HG02938 (cell line): ENCODE results near the gene TMEM86B.

Experiments used
- ATAC-seq: cut with Tn5 transposase; IDR thresholded peaks from one replicate; pipeline ENCODE4 v1.9.1; 2021; ENCODE audit warnings: mild to moderate bottlenecking, moderate library complexity; ENCODE audit not compliant: unreplicated experiment

The TMEM86B gene

GRCh38 chr19:55257461-55258420 lies 29.2 kb upstream of the TMEM86B start:
- ATAC-seq = no peak

DNA sequence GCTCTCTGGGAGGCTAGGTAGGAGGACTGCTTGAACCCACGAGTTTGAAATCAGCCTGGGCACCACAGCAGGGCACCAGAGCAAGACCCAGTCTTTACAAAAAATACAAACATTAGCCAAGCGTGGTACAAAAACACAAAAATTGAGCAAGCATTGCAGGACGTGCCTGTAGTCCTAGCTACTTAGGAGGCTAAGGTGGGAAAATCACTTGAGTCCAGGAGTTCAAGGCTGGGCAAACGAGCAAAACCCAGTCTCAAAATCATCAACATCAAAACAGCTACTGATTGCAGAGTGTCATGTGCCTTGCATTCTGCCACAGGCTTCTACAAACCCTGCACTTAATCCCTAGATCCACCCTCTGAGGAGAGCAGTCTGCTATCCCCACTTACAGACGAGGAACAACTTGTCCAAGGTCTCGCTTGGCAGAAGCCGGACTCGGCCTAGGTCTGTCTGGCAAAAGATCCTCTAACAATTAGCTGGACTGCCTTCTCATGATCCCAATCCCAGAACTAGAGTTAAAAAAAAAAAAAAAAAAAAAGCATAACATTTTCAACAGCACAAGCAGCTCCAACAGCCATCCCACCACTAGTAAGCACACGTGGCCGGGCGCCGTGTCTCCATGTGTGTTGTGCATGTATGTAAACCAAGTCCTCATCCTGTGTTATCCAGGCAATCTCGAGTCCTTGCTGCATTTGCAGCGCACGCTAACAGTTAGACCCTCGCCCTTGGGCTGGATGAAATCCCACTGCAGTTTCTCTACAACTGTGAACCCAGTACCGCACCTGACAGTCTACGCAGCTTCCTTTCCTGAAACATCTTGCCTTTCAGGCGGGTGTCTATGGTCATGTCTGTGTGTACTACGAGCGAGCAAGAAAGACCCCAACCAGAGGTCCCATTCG lies 28.2 kb upstream of the TMEM86B start:
- ATAC-seq = no peak

DNA sequence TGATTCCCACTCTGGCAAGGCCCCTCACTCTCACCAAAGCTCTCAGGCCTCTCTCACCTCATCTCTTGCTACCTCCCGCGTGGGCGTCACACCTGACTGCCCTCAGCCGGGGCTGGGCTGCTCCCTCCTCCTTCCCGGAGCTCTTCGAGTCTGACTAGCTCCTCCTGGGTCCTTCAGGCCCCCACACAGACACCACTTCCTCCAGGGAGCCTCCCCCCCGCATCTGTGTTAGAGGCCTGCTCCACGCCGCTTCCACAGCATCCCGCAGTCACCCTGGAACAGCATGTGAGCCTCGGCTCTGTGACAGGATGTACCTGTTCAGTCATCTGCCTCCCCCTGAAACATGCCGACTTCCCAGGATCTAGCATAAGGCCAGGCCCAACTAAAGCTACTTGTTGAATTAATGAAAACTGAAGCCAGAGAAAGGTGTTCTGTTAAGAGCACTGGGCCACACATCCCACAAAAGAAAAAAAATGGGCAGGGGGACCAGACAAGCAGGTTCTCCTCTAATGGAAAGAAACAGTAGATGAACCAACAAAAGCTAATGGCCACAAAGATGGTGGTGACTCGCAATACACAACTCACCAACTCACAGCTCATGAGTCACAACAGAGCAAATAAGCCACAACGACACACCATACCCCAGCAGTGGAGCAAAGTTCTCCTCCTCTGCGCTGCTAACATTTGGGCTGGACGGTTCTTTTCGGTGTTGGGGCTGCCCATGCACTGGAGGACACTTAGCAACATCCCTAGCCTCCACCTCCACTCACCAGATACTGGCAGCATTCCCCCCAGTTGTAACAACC lies 27.3 kb upstream of the TMEM86B start:
- no peak for ATAC-seq

- ATAC-seq = no peak
These were observed 26.0 kb upstream of the TMEM86B start for GRCh38 chr19:55254625-55254977.

DNA sequence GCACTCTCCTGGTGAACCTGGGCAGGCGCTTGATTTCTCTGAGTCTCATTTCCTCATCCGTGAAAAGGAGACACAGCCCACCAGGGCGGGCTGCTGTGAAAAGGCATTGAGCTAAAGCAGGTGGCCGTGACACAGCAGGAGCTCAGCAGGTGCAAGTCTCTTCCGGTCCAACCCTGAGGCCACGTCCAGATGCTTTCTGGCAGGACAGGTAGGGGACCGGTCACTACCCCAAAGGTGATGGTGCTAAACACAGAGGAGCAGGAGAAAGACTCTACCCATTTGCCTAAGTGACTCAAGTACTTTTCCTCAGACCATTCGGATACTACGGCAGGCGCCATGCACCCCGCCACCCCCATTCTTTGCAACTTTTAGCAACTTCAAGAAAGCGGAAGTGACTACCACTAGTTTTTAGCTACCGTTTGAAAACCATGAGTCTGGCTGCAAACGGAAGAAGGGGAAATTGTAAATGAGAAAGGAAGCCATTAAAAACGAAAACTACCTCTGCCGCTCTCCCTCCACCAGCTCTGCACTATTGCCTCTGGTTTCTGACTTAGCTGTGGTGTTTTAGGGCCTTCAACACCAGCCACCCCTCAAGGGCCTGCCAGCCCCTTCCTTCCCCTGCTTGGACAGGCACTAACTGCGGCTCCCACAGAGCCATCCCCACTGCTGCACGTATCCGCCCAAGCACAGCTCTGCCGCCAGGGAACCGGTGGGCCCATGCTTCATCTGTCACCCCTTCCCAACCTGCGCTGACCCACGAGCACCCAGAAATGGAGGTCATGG lies 25.5 kb upstream of the TMEM86B start:
- no peak for ATAC-seq

DNA sequence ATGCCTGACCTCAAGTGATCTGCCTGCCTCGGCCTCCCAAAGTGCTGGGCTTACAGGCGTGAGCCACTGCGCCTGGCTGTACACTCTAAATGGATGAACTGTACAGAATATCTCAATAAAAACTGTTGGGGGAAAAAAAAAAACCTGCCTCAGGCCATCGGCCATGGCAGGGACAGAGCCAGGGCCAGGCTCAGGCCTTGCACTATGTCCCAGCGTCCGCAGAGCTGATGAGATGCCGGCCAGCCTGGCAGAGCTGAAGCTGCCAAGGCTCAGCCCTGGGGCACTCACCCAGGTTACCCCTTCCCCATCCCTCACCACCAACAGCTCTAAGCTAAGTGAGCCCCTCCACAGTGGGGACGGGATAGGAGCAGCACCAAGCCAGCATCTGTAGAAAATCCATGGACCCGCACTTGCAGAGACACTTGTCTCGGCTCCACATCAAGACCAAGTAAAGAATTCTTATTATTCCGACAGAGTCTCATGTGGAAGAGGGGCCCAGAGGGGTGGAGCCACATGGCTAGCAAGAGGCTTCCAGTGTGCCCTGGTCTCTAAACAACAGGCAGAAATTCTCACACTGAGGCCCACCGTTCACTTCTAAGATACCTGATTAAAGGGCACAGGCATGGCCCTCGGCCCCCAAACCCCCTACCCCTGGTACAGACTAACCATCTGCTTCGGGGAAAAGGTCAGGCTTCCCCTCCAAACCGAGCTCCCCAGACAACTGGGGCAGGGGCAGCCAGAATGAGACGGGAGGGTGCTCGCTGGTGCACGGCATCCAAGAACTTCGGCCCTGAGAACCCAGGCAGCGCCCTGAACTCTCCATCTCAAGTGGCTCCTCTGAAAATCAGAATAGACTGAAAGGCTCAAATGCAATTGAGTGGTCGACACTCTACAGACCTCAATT lies 24.4 kb upstream of the TMEM86B start:
- ATAC-seq = no peak

DNA sequence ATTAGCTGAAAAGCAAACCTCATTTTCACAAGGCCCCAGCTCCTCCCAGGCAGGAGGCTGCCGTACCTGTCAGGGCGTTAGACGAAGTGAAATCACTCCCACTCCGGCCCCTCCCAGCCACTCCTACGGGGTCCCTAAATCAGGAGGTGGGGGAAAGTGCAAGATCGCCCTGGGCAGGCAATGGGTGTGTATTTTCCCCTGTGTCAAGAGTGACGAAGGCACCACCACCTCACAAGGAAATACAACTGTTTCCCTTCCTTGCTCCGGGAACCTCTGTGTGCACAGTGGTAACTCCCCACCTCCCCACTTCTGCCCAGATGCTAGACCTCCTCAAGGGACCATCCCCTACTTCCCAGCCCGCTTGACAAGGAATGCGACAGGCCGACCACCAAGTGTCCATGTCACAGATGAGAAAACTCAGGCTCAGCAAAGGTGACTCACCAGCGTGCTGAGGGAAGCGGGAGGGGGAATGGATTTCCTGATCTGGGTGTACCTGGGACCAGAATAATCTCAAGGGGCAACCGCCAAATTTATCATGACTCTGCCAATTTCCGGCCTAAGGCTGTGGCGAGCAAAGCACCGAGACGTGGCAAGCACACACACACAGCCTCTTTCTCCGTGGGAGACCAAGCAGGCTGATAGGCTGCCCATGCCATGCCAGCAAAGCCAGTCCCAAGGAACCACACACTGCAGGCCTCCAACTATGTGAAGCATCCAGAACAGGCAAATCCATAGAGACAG lies 22.9 kb upstream of the TMEM86B start:
- ATAC-seq = no peak

- ATAC-seq = no peak
These were observed 21.9 kb upstream of the TMEM86B start for GRCh38 chr19:55250262-55251036.

DNA sequence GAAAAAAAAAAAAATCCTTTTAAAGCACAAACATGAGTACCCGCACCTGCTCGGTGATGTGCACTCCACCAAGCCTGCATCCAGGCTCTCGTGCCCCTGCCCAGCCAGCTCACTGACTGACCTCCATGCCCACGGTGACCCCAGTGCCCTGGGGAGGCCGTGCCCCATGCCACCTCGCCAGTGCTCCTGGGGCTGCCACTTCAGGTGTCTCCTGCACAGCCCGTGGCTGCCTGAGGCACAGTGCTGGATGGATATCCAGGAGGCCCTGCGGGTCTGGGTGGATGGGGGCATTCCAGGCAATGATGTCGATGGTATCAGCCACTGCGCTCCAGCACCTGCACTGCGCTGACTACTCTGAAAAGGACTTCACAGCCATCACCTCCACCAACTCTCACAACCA lies 21.3 kb upstream of the TMEM86B start:
- ATAC-seq = no peak

GRCh38 chr19:55248704-55249103 lies 20.1 kb upstream of the TMEM86B start:
- no peak for ATAC-seq

DNA sequence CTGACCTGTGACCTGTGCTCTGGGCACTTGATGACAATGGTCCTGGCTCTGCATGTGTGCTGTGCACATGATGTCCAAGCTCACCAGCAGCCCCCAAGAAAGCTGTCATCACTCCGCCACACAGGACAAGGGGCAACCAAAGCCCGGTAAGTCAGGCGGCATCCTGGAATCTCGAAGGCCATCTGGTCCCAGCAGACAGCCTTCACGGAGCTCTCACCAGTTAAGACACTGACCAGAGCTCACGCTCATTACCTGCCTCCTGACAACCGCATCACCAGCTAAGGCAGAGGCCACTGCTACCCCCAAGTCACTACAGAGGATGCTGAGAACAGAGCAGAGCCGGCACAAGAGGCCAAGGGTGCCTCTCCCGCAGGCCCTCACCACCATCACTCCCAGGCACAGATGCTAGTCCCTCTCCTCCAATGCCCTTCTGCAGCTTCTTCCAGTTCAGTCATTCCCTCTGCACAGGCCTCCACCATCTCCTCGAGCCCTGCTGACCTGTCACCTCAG lies 19.7 kb upstream of the TMEM86B start:
- no peak for ATAC-seq

DNA sequence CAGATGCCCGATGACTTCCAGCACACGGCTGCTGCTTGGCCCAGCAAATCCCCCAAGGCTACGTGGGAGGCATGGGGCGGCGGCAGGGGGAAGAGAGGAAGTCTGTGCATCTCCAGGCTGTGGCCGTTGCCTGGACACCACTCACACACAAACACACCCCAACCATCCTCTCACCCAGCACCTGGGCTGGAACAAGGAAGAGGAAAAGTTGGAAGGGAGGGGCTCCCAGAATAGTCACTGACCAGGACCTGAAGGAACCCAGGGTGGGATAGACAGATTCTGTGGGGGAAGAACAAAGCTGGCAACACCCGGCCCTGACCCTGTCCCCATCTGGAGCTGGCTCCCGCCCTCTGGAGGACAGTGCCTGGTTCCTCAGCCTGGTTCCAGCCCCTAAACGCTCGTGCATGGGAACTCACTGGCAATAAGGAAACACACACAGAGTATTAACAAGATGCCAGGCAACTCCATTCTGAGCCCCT lies 19.1 kb upstream of the TMEM86B start:
- no peak for ATAC-seq

GRCh38 chr19:55246462-55247451 lies 18.2 kb upstream of the TMEM86B start:
- no peak for ATAC-seq

GRCh38 chr19:55245236-55245904 lies 16.8 kb upstream of the TMEM86B start:
- no peak for ATAC-seq

DNA sequence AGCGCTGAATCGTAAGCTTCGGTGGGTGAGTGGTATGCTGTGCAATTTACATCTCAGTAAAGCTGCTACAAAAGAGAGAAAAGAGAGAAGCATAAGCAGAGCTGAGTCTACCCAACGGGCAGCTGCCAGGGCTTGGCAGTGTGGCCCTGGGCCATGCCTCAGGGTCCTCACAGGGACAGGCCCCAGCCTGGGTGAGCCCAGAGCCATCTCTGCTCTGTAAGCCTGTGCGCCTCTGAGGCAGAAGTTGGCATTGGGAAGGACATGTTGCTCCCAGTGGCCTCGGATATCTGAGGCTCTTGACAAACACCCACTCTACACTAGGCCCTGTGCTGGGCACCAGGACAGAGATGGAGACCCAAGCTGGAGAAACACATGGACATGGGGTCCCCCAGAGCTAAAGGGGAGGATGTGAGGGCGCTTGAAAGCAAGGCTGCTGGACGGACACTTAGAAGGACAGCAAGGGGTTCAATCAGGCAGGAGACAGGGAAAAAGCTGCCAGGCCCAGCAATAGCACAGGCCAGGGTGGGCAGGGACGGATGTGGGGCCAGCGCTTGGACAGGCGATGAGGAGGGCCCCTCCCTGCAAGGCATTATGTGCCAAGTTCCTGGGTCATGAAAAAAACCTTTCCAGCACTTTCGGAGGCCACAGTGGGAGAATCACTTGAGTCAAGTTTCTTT lies 15.6 kb upstream of the TMEM86B start:
- ATAC-seq = no peak
